Measurements from ENCODE around the gene PTPN1. TPM values are rescaled to one million over a fixed set of nuclear protein-coding genes. Genes with fewer than 3 reads are reported as not detected.

Gene PTPN1
- total and polyA plus RNA-seq, 2 of the 4 experiments (the other 2 are of a cell fraction), result 31.7 to 37.4 TPM

GRCh38 chr20:50509923-50510705 lies at the start of gene PTPN1 (continued):
- TF ChIP-seq, protein P1, sequence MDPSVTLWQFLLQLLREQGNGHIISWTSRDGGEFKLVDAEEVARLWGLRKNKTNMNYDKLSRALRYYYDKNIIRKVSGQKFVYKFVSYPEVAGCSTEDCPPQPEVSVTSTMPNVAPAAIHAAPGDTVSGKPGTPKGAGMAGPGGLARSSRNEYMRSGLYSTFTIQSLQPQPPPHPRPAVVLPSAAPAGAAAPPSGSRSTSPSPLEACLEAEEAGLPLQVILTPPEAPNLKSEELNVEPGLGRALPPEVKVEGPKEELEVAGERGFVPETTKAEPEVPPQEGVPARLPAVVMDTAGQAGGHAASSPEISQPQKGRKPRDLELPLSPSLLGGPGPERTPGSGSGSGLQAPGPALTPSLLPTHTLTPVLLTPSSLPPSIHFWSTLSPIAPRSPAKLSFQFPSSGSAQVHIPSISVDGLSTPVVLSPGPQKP (IDR thresholded peaks at IDR 0.05; ENCODE audit: borderline replicate concordance, low read depth, low read length), result no peak
- TF ChIP-seq SMC3 (IDR thresholded peaks at IDR 0.05; ENCODE audit: low read depth, low read length) (no peak), MAFK (IDR thresholded peaks at IDR 0.05; ENCODE audit: low read depth, low read length) (no peak), CEBPB (IDR thresholded peaks at IDR 0.05; ENCODE audit: low read depth, low read length) (no peak)
